ENCODE results near the gene PARD3B. TPM values are rescaled to one million over a fixed set of nuclear protein-coding genes. Genes with fewer than 3 reads are reported as not detected.

Gene PARD3B
- total and polyA plus RNA-seq, 2 experiments from 2014 or later = 3.5 to 4.4 TPM

DNA sequence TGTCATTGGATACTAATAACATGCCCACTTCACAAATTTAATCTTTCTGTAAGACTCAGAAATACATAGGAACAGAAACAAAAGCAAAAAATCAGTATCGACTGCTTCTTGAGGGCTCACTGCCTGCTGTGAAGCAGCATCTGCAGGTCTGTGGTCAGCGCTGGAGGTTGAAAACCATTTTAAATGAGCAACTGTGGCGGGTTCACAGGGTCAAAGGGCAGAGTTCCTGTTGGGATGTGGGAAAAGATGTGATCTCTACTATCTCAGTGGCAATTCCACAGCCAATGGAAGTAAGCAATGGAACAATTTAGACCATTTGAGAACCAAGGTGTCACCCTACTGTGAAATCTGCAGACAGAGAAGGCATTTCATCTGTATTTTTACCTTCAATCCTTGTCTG is 468.3 kb downstream of the PARD3B start:
- Histone ChIP-seq H3K9me2 (ENCODE audit: insufficient read depth) (peaks cover 7% of the 10 kb centered on the region; the same call in 1 of the 2 replicates), H3K4me2 (no peak overlapping the region), H3K4me1 (ENCODE audit: insufficient read depth) (no peaks in the 10 kb centered on the region), H3K79me2 (replicated peaks; ENCODE audit: insufficient read depth) (no peaks in the 10 kb centered on the region), H3F3A (replicated peaks; ENCODE audit: low read depth) (no peaks in the 10 kb centered on the region), H4K20me1 (replicated peaks; ENCODE audit: insufficient read depth) (no peaks in the 10 kb centered on the region), H3K27ac (ENCODE audit: low read depth) (no peak overlapping the region), H3K4me3 (no peak overlapping the region), H3K27me3 (ENCODE audit: insufficient read depth) (no peaks in the 10 kb centered on the region), H2AFZ (no peak overlapping the region), H3K36me3 (ENCODE audit: insufficient read depth) (no peaks in the 10 kb centered on the region)
- ATAC-seq (no peak), DNase-seq (ENCODE audit: low spot score) (no peak)
- TF ChIP-seq, protein P1, sequence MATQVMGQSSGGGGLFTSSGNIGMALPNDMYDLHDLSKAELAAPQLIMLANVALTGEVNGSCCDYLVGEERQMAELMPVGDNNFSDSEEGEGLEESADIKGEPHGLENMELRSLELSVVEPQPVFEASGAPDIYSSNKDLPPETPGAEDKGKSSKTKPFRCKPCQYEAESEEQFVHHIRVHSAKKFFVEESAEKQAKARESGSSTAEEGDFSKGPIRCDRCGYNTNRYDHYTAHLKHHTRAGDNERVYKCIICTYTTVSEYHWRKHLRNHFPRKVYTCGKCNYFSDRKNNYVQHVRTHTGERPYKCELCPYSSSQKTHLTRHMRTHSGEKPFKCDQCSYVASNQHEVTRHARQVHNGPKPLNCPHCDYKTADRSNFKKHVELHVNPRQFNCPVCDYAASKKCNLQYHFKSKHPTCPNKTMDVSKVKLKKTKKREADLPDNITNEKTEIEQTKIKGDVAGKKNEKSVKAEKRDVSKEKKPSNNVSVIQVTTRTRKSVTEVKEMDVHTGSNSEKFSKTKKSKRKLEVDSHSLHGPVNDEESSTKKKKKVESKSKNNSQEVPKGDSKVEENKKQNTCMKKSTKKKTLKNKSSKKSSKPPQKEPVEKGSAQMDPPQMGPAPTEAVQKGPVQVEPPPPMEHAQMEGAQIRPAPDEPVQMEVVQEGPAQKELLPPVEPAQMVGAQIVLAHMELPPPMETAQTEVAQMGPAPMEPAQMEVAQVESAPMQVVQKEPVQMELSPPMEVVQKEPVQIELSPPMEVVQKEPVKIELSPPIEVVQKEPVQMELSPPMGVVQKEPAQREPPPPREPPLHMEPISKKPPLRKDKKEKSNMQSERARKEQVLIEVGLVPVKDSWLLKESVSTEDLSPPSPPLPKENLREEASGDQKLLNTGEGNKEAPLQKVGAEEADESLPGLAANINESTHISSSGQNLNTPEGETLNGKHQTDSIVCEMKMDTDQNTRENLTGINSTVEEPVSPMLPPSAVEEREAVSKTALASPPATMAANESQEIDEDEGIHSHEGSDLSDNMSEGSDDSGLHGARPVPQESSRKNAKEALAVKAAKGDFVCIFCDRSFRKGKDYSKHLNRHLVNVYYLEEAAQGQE (IDR thresholded peaks at IDR 0.05; ENCODE audit: unreplicated experiment) = no peak
- TF ChIP-seq NANOG (IDR thresholded peaks at IDR 0.05; ENCODE audit: borderline replicate concordance) (no peak), POLR2AphosphoS5 (IDR thresholded peaks at IDR 0.05; ENCODE audit: low read depth) (no peak), ZNF114 (CRISPR knock-in tag; IDR thresholded peaks at IDR 0.05) (no peak), EZH2 (IDR thresholded peaks at IDR 0.05; ENCODE audit: low read depth, unreplicated experiment) (no peak)
- TF ChIP-seq, protein P2, sequence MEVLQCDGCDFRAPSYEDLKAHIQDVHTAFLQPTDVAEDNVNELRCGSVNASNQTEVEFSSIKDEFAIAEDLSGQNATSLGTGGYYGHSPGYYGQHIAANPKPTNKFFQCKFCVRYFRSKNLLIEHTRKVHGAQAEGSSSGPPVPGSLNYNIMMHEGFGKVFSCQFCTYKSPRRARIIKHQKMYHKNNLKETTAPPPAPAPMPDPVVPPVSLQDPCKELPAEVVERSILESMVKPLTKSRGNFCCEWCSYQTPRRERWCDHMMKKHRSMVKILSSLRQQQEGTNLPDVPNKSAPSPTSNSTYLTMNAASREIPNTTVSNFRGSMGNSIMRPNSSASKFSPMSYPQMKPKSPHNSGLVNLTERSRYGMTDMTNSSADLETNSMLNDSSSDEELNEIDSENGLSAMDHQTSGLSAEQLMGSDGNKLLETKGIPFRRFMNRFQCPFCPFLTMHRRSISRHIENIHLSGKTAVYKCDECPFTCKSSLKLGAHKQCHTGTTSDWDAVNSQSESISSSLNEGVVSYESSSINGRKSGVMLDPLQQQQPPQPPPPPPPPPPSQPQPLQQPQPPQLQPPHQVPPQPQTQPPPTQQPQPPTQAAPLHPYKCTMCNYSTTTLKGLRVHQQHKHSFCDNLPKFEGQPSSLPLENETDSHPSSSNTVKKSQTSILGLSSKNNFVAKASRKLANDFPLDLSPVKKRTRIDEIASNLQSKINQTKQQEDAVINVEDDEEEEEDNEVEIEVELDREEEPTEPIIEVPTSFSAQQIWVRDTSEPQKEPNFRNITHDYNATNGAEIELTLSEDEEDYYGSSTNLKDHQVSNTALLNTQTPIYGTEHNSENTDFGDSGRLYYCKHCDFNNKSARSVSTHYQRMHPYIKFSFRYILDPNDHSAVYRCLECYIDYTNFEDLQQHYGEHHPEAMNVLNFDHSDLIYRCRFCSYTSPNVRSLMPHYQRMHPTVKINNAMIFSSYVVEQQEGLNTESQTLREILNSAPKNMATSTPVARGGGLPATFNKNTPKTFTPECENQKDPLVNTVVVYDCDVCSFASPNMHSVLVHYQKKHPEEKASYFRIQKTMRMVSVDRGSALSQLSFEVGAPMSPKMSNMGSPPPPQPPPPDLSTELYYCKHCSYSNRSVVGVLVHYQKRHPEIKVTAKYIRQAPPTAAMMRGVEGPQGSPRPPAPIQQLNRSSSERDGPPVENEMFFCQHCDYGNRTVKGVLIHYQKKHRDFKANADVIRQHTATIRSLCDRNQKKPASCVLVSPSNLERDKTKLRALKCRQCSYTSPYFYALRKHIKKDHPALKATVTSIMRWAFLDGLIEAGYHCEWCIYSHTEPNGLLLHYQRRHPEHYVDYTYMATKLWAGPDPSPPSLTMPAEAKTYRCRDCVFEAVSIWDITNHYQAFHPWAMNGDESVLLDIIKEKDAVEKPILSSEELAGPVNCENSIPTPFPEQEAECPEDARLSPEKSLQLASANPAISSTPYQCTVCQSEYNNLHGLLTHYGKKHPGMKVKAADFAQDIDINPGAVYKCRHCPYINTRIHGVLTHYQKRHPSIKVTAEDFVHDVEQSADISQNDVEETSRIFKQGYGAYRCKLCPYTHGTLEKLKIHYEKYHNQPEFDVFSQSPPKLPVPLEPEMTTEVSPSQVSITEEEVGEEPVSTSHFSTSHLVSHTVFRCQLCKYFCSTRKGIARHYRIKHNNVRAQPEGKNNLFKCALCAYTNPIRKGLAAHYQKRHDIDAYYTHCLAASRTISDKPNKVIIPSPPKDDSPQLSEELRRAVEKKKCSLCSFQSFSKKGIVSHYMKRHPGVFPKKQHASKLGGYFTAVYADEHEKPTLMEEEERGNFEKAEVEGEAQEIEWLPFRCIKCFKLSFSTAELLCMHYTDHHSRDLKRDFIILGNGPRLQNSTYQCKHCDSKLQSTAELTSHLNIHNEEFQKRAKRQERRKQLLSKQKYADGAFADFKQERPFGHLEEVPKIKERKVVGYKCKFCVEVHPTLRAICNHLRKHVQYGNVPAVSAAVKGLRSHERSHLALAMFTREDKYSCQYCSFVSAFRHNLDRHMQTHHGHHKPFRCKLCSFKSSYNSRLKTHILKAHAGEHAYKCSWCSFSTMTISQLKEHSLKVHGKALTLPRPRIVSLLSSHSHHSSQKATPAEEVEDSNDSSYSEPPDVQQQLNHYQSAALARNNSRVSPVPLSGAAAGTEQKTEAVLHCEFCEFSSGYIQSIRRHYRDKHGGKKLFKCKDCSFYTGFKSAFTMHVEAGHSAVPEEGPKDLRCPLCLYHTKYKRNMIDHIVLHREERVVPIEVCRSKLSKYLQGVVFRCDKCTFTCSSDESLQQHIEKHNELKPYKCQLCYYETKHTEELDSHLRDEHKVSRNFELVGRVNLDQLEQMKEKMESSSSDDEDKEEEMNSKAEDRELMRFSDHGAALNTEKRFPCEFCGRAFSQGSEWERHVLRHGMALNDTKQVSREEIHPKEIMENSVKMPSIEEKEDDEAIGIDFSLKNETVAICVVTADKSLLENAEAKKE (CRISPR knock-in tag; IDR thresholded peaks at IDR 0.05) = no peak
- TF ChIP-seq, protein P3, sequence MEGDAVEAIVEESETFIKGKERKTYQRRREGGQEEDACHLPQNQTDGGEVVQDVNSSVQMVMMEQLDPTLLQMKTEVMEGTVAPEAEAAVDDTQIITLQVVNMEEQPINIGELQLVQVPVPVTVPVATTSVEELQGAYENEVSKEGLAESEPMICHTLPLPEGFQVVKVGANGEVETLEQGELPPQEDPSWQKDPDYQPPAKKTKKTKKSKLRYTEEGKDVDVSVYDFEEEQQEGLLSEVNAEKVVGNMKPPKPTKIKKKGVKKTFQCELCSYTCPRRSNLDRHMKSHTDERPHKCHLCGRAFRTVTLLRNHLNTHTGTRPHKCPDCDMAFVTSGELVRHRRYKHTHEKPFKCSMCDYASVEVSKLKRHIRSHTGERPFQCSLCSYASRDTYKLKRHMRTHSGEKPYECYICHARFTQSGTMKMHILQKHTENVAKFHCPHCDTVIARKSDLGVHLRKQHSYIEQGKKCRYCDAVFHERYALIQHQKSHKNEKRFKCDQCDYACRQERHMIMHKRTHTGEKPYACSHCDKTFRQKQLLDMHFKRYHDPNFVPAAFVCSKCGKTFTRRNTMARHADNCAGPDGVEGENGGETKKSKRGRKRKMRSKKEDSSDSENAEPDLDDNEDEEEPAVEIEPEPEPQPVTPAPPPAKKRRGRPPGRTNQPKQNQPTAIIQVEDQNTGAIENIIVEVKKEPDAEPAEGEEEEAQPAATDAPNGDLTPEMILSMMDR (conservative IDR thresholded peaks at IDR 0.05; ENCODE audit: low read depth in 2 of 2) = no peak
- TF ChIP-seq, protein P4, sequence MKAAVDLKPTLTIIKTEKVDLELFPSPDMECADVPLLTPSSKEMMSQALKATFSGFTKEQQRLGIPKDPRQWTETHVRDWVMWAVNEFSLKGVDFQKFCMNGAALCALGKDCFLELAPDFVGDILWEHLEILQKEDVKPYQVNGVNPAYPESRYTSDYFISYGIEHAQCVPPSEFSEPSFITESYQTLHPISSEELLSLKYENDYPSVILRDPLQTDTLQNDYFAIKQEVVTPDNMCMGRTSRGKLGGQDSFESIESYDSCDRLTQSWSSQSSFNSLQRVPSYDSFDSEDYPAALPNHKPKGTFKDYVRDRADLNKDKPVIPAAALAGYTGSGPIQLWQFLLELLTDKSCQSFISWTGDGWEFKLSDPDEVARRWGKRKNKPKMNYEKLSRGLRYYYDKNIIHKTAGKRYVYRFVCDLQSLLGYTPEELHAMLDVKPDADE (IDR thresholded peaks at IDR 0.05) = no peak
- H3K4me1 Mint-ChIP-seq = peaks cover 9% of the 10 kb centered on the region
- no peak overlapping the region for H3K27ac Mint-ChIP-seq
- no peaks in the 10 kb centered on the region for H3K27me3 Mint-ChIP-seq (ENCODE audit: insufficient read depth, low read depth, poor library complexity)
- no peaks in the 10 kb centered on the region for H3K36me3 Mint-ChIP-seq (ENCODE audit: low read depth)
- no peak overlapping the region for H3K4me3 Mint-ChIP-seq
- no peaks in the 10 kb centered on the region for H3K9me3 Mint-ChIP-seq
